Ishikawa (cell line): ENCODE measurements around the gene CRB1.

Source experiments
- CEBPB ChIP-seq: IDR thresholded peaks from 2 replicates; pipeline ENCODE4 v1.6.1; 2012
- CREB1 ChIP-seq: IDR thresholded peaks from 2 replicates; pipeline ENCODE4 v1.6.1; 2012; ENCODE audit warnings: low read depth
- EGR1 ChIP-seq: IDR thresholded peaks from 2 replicates; pipeline ENCODE4 v1.6.1; 2012
- EP300 ChIP-seq: IDR thresholded peaks from 2 replicates; pipeline ENCODE4 v1.6.1; 2012; ENCODE audit warnings: borderline replicate concordance
- FOXM1 ChIP-seq: IDR thresholded peaks from 2 replicates; pipeline ENCODE4 v1.6.1; 2012; ENCODE audit warnings: low read depth, borderline replicate concordance
- MAX ChIP-seq: IDR thresholded peaks from 2 replicates; pipeline ENCODE4 v1.6.1; 2012
- RAD21 ChIP-seq: IDR thresholded peaks from 2 replicates; pipeline ENCODE4 v1.6.1; 2012; ENCODE audit warnings: low read depth
- TAF1 ChIP-seq: IDR thresholded peaks from 2 replicates; pipeline ENCODE4 v1.6.1; 2012; ENCODE audit warnings: low read depth, mild to moderate bottlenecking
- TCF12 ChIP-seq: IDR thresholded peaks from 2 replicates; pipeline ENCODE4 v1.6.1; 2012; ENCODE audit warnings: low read depth
- TEAD4 ChIP-seq: IDR thresholded peaks from 2 replicates; pipeline ENCODE4 v1.6.1; 2012
- YY1 ChIP-seq: IDR thresholded peaks from 2 replicates; pipeline ENCODE4 v1.6.1; 2012; ENCODE audit warnings: low read depth
- TF ChIP-seq, protein P1 (sequence below): IDR thresholded peaks from 2 replicates; pipeline ENCODE4 v1.6.1; 2012
- TF ChIP-seq, protein P2 (sequence below): IDR thresholded peaks from 2 replicates; pipeline ENCODE4 v1.6.1; 2012; ENCODE audit warnings: low read depth, mild to moderate bottlenecking

DNA sequence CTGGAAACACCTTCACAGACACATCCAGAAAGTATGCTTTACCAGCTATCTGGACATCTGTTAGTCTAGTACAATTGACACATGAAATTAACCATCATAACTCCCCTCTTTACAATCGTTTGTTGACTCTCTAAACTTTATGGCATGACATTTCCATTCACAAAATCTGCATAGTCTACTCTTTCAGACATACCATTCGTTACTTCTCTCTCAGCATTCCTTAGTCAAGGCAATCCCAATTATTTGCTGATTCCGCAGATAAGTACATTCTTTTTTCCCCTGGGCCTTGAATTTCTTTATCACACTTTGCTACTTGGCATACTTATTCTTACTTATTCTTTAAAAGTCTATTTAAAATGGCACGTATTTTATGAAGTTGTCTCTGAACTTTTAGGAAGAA lies 15.1 kb upstream of the CRB1 start:
- no peak for TF ChIP-seq RAD21
- TF ChIP-seq CEBPB: no peak
- no peak for TF ChIP-seq CREB1
- TF ChIP-seq, protein P1, sequence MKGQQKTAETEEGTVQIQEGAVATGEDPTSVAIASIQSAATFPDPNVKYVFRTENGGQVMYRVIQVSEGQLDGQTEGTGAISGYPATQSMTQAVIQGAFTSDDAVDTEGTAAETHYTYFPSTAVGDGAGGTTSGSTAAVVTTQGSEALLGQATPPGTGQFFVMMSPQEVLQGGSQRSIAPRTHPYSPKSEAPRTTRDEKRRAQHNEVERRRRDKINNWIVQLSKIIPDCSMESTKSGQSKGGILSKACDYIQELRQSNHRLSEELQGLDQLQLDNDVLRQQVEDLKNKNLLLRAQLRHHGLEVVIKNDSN: no peak
- TF ChIP-seq EP300: no peak
- no peak for TF ChIP-seq TAF1
- TF ChIP-seq FOXM1: no peak
- TF ChIP-seq TEAD4: no peak
- TF ChIP-seq MAX: no peak
- TF ChIP-seq, protein P2, sequence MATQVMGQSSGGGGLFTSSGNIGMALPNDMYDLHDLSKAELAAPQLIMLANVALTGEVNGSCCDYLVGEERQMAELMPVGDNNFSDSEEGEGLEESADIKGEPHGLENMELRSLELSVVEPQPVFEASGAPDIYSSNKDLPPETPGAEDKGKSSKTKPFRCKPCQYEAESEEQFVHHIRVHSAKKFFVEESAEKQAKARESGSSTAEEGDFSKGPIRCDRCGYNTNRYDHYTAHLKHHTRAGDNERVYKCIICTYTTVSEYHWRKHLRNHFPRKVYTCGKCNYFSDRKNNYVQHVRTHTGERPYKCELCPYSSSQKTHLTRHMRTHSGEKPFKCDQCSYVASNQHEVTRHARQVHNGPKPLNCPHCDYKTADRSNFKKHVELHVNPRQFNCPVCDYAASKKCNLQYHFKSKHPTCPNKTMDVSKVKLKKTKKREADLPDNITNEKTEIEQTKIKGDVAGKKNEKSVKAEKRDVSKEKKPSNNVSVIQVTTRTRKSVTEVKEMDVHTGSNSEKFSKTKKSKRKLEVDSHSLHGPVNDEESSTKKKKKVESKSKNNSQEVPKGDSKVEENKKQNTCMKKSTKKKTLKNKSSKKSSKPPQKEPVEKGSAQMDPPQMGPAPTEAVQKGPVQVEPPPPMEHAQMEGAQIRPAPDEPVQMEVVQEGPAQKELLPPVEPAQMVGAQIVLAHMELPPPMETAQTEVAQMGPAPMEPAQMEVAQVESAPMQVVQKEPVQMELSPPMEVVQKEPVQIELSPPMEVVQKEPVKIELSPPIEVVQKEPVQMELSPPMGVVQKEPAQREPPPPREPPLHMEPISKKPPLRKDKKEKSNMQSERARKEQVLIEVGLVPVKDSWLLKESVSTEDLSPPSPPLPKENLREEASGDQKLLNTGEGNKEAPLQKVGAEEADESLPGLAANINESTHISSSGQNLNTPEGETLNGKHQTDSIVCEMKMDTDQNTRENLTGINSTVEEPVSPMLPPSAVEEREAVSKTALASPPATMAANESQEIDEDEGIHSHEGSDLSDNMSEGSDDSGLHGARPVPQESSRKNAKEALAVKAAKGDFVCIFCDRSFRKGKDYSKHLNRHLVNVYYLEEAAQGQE: no peak
- no peak for TF ChIP-seq YY1
- no peak for TF ChIP-seq EGR1
- no peak for TF ChIP-seq TCF12
